Stimulated activated memory B cell treated with anti-CD40 and anti-IgM and Interleukin-4, amounts not matched to agents 10 μg/mL and 1 μg/mL and 100 μg/mL, for 72 hours (primary cell): Measurements from ENCODE around the gene NELL2.
"Not testable (repeated sequence)": the region's sequence is repeated elsewhere in the genome, so short reads cannot be mapped to it uniquely, and the experiment has no call there.

Experiments
- ATAC-seq: fragments of 150-1000 bp; cut with Tn5 transposase; 2 replicates; pipeline ENCODE4 v1.10.0; 2021
- H3K27ac Mint-ChIP-seq: one replicate; pipeline ENCODE4 v1.8.0; 2022; ENCODE audit warnings: mild to moderate bottlenecking, mixed read lengths
- H3K27me3 Mint-ChIP-seq: one replicate; pipeline ENCODE4 v1.8.0; 2022; ENCODE audit warnings: mixed read lengths
- H3K36me3 Mint-ChIP-seq: one replicate; pipeline ENCODE4 v1.8.0; 2022; ENCODE audit warnings: mixed read lengths
- H3K4me1 Mint-ChIP-seq: one replicate; pipeline ENCODE4 v1.8.0; 2022; ENCODE audit warnings: mixed read lengths
- H3K4me3 Mint-ChIP-seq: one replicate; pipeline ENCODE4 v1.8.0; 2022; ENCODE audit warnings: mild to moderate bottlenecking, moderate library complexity, mixed read lengths
- H3K9me3 Mint-ChIP-seq: one replicate; pipeline ENCODE4 v1.8.0; 2022; ENCODE audit warnings: mixed read lengths

The NELL2 gene

GRCh38 chr12:44703182-44703910 is 172.8 kb downstream of the NELL2 start:
- Mint-ChIP-seq H3K9me3 (no peaks in the 10 kb centered on the region), H3K27me3 (no peaks in the 10 kb centered on the region), H3K4me1 (no peaks in the 10 kb centered on the region), H3K27ac (no peak overlapping the region), H3K4me3 (no peak overlapping the region), H3K36me3 (no peaks in the 10 kb centered on the region)
- ATAC-seq = no peak

GRCh38 chr12:44697511-44697910 is 178.6 kb downstream of the NELL2 start:
- H3K9me3 Mint-ChIP-seq = no peaks in the 10 kb centered on the region
- ATAC-seq = no peak
- H3K27me3 Mint-ChIP-seq = no peaks in the 10 kb centered on the region
- H3K4me3 Mint-ChIP-seq = no peak overlapping the region
- no peak overlapping the region for H3K27ac Mint-ChIP-seq
- no peaks in the 10 kb centered on the region for H3K4me1 Mint-ChIP-seq
- no peaks in the 10 kb centered on the region for H3K36me3 Mint-ChIP-seq

GRCh38 chr12:44696542-44696941 is 179.6 kb downstream of the NELL2 start:
- H3K27me3 Mint-ChIP-seq = no peaks in the 10 kb centered on the region
- H3K9me3 Mint-ChIP-seq = no peaks in the 10 kb centered on the region
- no peaks in the 10 kb centered on the region for H3K36me3 Mint-ChIP-seq
- no peak overlapping the region for H3K4me3 Mint-ChIP-seq
- no peaks in the 10 kb centered on the region for H3K4me1 Mint-ChIP-seq
- ATAC-seq = no peak
- no peak overlapping the region for H3K27ac Mint-ChIP-seq

- no peak overlapping the region for H3K27ac Mint-ChIP-seq
- no peaks in the 10 kb centered on the region for H3K27me3 Mint-ChIP-seq
- no peaks in the 10 kb centered on the region for H3K9me3 Mint-ChIP-seq
- ATAC-seq = no peak
- no peak overlapping the region for H3K4me3 Mint-ChIP-seq
- no peaks in the 10 kb centered on the region for H3K36me3 Mint-ChIP-seq
- no peaks in the 10 kb centered on the region for H3K4me1 Mint-ChIP-seq
Measured at GRCh38 chr12:44694017-44694416, 182.1 kb downstream of the NELL2 start.

- no peak overlapping the region for H3K27ac Mint-ChIP-seq
- H3K36me3 Mint-ChIP-seq = no peaks in the 10 kb centered on the region
- H3K4me1 Mint-ChIP-seq = no peaks in the 10 kb centered on the region
- ATAC-seq = no peak
- H3K4me3 Mint-ChIP-seq = no peak overlapping the region
- H3K27me3 Mint-ChIP-seq = no peaks in the 10 kb centered on the region
- H3K9me3 Mint-ChIP-seq = peaks cover 5% of the 10 kb centered on the region
Measured at GRCh38 chr12:44689587-44689986, 186.5 kb downstream of the NELL2 start.

- not testable (repeated sequence) for H3K4me3 Mint-ChIP-seq, H3K4me1 Mint-ChIP-seq, H3K27me3 Mint-ChIP-seq, H3K9me3 Mint-ChIP-seq, ATAC-seq, H3K36me3 Mint-ChIP-seq, H3K27ac Mint-ChIP-seq
Measured at GRCh38 chr12:44686821-44687432, 189.2 kb downstream of the NELL2 start.

- Mint-ChIP-seq H3K9me3 (no peaks in the 10 kb centered on the region), H3K27ac (no peak overlapping the region), H3K36me3 (no peaks in the 10 kb centered on the region), H3K4me3 (no peak overlapping the region), H3K4me1 (no peaks in the 10 kb centered on the region), H3K27me3 (no peaks in the 10 kb centered on the region)
- ATAC-seq = peak; percentile 22
Measured at GRCh38 chr12:44677724-44678123, 198.4 kb downstream of the NELL2 start.

GRCh38 chr12:44674875-44675274 is 201.2 kb downstream of the NELL2 start:
- Mint-ChIP-seq H3K27me3 (no peaks in the 10 kb centered on the region), H3K9me3 (peaks cover 7% of the 10 kb centered on the region), H3K4me1 (no peaks in the 10 kb centered on the region), H3K27ac (no peak overlapping the region), H3K36me3 (no peaks in the 10 kb centered on the region), H3K4me3 (no peak overlapping the region)
- ATAC-seq = no peak

GRCh38 chr12:44673811-44674210 is 202.3 kb downstream of the NELL2 start:
- H3K4me1 Mint-ChIP-seq = no peaks in the 10 kb centered on the region
- no peaks in the 10 kb centered on the region for H3K27me3 Mint-ChIP-seq
- H3K9me3 Mint-ChIP-seq = peaks cover 13% of the 10 kb centered on the region
- H3K27ac Mint-ChIP-seq = no peak overlapping the region
- H3K36me3 Mint-ChIP-seq = no peaks in the 10 kb centered on the region
- no peak overlapping the region for H3K4me3 Mint-ChIP-seq
- ATAC-seq = no peak

- Mint-ChIP-seq H3K36me3 (no peaks in the 10 kb centered on the region), H3K27ac (no peak overlapping the region), H3K4me1 (no peaks in the 10 kb centered on the region), H3K9me3 (peaks cover 18% of the 10 kb centered on the region), H3K4me3 (no peak overlapping the region), H3K27me3 (no peaks in the 10 kb centered on the region)
- no peak for ATAC-seq
Measured at GRCh38 chr12:44672042-44672441, 204.1 kb downstream of the NELL2 start.

- H3K36me3 Mint-ChIP-seq = no peaks in the 10 kb centered on the region
- peaks cover 18% of the 10 kb centered on the region for H3K9me3 Mint-ChIP-seq
- no peak overlapping the region for H3K4me3 Mint-ChIP-seq
- no peaks in the 10 kb centered on the region for H3K27me3 Mint-ChIP-seq
- H3K4me1 Mint-ChIP-seq = no peaks in the 10 kb centered on the region
- ATAC-seq = no peak
- no peak overlapping the region for H3K27ac Mint-ChIP-seq
Measured at GRCh38 chr12:44668443-44668842, 207.7 kb downstream of the NELL2 start.

GRCh38 chr12:44667461-44667860 is 208.7 kb downstream of the NELL2 start:
- no peak overlapping the region for H3K27ac Mint-ChIP-seq
- H3K27me3 Mint-ChIP-seq = no peaks in the 10 kb centered on the region
- H3K4me1 Mint-ChIP-seq = no peaks in the 10 kb centered on the region
- peaks cover 18% of the 10 kb centered on the region for H3K9me3 Mint-ChIP-seq
- no peak overlapping the region for H3K4me3 Mint-ChIP-seq
- no peak for ATAC-seq
- no peaks in the 10 kb centered on the region for H3K36me3 Mint-ChIP-seq

GRCh38 chr12:44663291-44663690 is 212.8 kb downstream of the NELL2 start:
- Mint-ChIP-seq H3K27me3 (no peaks in the 10 kb centered on the region), H3K9me3 (peaks cover under 1% of the 10 kb centered on the region), H3K4me3 (no peak overlapping the region), H3K27ac (no peak overlapping the region), H3K4me1 (no peaks in the 10 kb centered on the region), H3K36me3 (no peaks in the 10 kb centered on the region)
- no peak for ATAC-seq

GRCh38 chr12:44655846-44656245 is 220.3 kb downstream of the NELL2 start:
- H3K27me3 Mint-ChIP-seq = no peaks in the 10 kb centered on the region
- no peaks in the 10 kb centered on the region for H3K9me3 Mint-ChIP-seq
- H3K4me3 Mint-ChIP-seq = no peak overlapping the region
- H3K36me3 Mint-ChIP-seq = no peaks in the 10 kb centered on the region
- ATAC-seq = no peak
- peaks cover 6% of the 10 kb centered on the region for H3K4me1 Mint-ChIP-seq
- no peak overlapping the region for H3K27ac Mint-ChIP-seq

GRCh38 chr12:44654646-44655639 is 221.2 kb downstream of the NELL2 start:
- H3K9me3 Mint-ChIP-seq = no peaks in the 10 kb centered on the region
- H3K36me3 Mint-ChIP-seq = no peaks in the 10 kb centered on the region
- no peak overlapping the region for H3K27ac Mint-ChIP-seq
- H3K4me3 Mint-ChIP-seq = no peak overlapping the region
- ATAC-seq = no peak
- peaks cover 6% of the 10 kb centered on the region for H3K4me1 Mint-ChIP-seq
- no peaks in the 10 kb centered on the region for H3K27me3 Mint-ChIP-seq
